Measurements from ENCODE around the gene CCBE1.

GRCh38 chr18:59451073-59451472 lies 246.2 kb downstream of the CCBE1 start:
- no peak for TF ChIP-seq CTCF (IDR thresholded peaks at IDR 0.05; ENCODE audit: insufficient read depth, low read length)
- no peak for TF ChIP-seq SPI1 (IDR thresholded peaks at IDR 0.05; ENCODE audit: borderline replicate concordance, low read depth)
- no peak for TF ChIP-seq POLR2AphosphoS5 (IDR thresholded peaks at IDR 0.05; ENCODE audit: low read depth)
- no peak for TF ChIP-seq REST (IDR thresholded peaks at IDR 0.05; ENCODE audit: insufficient replicate concordance, low read depth)

Data from HL-60 (cell line).